ENCODE data around the gene MYOZ3.

MYOZ3 gene

GRCh38 chr5:150627731-150628545, 33.1 kb upstream of the MYOZ3 start:
- no peak for DNase-seq (ENCODE audit: low read depth)

GRCh38 chr5:150628936-150629485, 32.0 kb upstream of the MYOZ3 start:
- no peak for DNase-seq (ENCODE audit: low read depth)

- DNase-seq (ENCODE audit: low read depth), result no peak
Measured at GRCh38 chr5:150630016-150630415, 31.0 kb upstream of the MYOZ3 start.

- no peak for DNase-seq (ENCODE audit: low read depth)
Measured at GRCh38 chr5:150630461-150631325, 30.4 kb upstream of the MYOZ3 start.

GRCh38 chr5:150631326-150631701, 29.7 kb upstream of the MYOZ3 start:
- DNase-seq (ENCODE audit: low read depth), result no peak

- DNase-seq (ENCODE audit: low read depth), result no peak
Measured at GRCh38 chr5:150632305-150633160, 28.5 kb upstream of the MYOZ3 start.

- no peak for DNase-seq (ENCODE audit: low read depth)
Measured at GRCh38 chr5:150633429-150633828, 27.6 kb upstream of the MYOZ3 start.

GRCh38 chr5:150636391-150637244, 24.4 kb upstream of the MYOZ3 start:
- no peak for DNase-seq (ENCODE audit: low read depth)

- DNase-seq (ENCODE audit: low read depth), result no peak
Measured at GRCh38 chr5:150637245-150638052, 23.6 kb upstream of the MYOZ3 start.

- no peak for DNase-seq (ENCODE audit: low read depth)
Measured at GRCh38 chr5:150638053-150638444, 23.0 kb upstream of the MYOZ3 start.

GRCh38 chr5:150638488-150639376, 22.3 kb upstream of the MYOZ3 start:
- DNase-seq (ENCODE audit: low read depth), result no peak

GRCh38 chr5:150639377-150639692, 21.7 kb upstream of the MYOZ3 start:
- DNase-seq (ENCODE audit: low read depth), result no peak

- DNase-seq (ENCODE audit: low read depth), result no peak
Measured at GRCh38 chr5:150639751-150640150, 21.3 kb upstream of the MYOZ3 start.

- no peak for DNase-seq (ENCODE audit: low read depth)
Measured at GRCh38 chr5:150640311-150641005, 20.6 kb upstream of the MYOZ3 start, which contains the start of gene SYNPO. Gene SYNPO, plus strand, starts transcription at chr5:150640660. Its CDS starts 7,616 bp downstream, at chr5:150648276.

GRCh38 chr5:150641006-150641570, 20.0 kb upstream of the MYOZ3 start:
- no peak for DNase-seq (ENCODE audit: low read depth)

- DNase-seq (ENCODE audit: low read depth), result no peak
Measured at GRCh38 chr5:150641824-150642566, 19.1 kb upstream of the MYOZ3 start.

- DNase-seq (ENCODE audit: low read depth), result no peak
Measured at GRCh38 chr5:150642567-150642927, 18.5 kb upstream of the MYOZ3 start.
